Measurements from ENCODE around the gene SH3PXD2A. TPM values are rescaled to one million over a fixed set of nuclear protein-coding genes. Genes with fewer than 3 reads are reported as not detected.
A peak's percentile ranks its signal among the peaks of the same experiment; 100 is the strongest.

Gene SH3PXD2A
- total RNA-seq, 1 experiment from 2014 or later = 6.3 TPM

GRCh38 chr10:103852856-103853255 lies 2.5 kb downstream of the SH3PXD2A start:
- Mint-ChIP-seq H3K4me1 (ENCODE audit: low read depth, unreplicated experiment) (peaks cover 16% of the 10 kb centered on the region), H3K4me3 (ENCODE audit: unreplicated experiment) (no peak overlapping the region), H3K27ac (ENCODE audit: unreplicated experiment) (no peak overlapping the region), H3K36me3 (ENCODE audit: insufficient read depth, unreplicated experiment) (no peaks in the 10 kb centered on the region), H3K9me3 (ENCODE audit: unreplicated experiment) (no peaks in the 10 kb centered on the region), H3K27me3 (ENCODE audit: insufficient read depth, unreplicated experiment) (no peaks in the 10 kb centered on the region)
- TF ChIP-seq CTCF (IDR thresholded peaks at IDR 0.05; ENCODE audit: insufficient read depth in 1 of 2, low read depth in 1 of 2, low read length in 1 of 2, severe bottlenecking in 1 of 2, unreplicated experiment in 1 of 2) = no peak
- Histone ChIP-seq H3K4me3 (ENCODE audit: low read depth, low read length) (no peak overlapping the region), H3K9me3 (no peaks in the 10 kb centered on the region), H3K36me3 (ENCODE audit: control insufficient read depth, insufficient read depth, low read length) (peaks cover 2% of the 10 kb centered on the region; the same call in 1 of the 2 replicates), H3K4me1 (peaks cover 11% of the 10 kb centered on the region), H3K27me3 (replicated peaks; ENCODE audit: control insufficient read depth, insufficient read depth, low read length) (no peaks in the 10 kb centered on the region)
- BruUV-seq (replicated peaks) = TSS peak; percentile 19
- CTCF ChIA-PET = interaction anchor here (1.8 kb wide), 1 partner anchor 140 kb away, joined by 6 read pairs; no protein-coding TSS in a partner anchor
- DNase-seq = no peak
- POLR2A ChIA-PET = no interaction called here
- intact Hi-C loops (cut with micrococcal nuclease; ENCODE audit: unreplicated experiment) = loop anchor here (10.0 kb wide), 1 partner anchor 258 kb away; no protein-coding TSS in a partner anchor

GRCh38 chr10:103852189-103852711 lies 3.1 kb downstream of the SH3PXD2A start:
- H3K4me1 ChIP-seq = peaks cover 11% of the 10 kb centered on the region
- no TSS peak for BruUV-seq (replicated peaks)
- POLR2A ChIA-PET = no interaction called here
- intact Hi-C loops (cut with micrococcal nuclease; ENCODE audit: unreplicated experiment) = loop anchor here (10.0 kb wide), 1 partner anchor 257 kb away; no protein-coding TSS in a partner anchor
- Mint-ChIP-seq H3K27ac (ENCODE audit: unreplicated experiment) (no peak overlapping the region), H3K9me3 (ENCODE audit: unreplicated experiment) (no peaks in the 10 kb centered on the region), H3K27me3 (ENCODE audit: insufficient read depth, unreplicated experiment) (no peaks in the 10 kb centered on the region), H3K4me1 (ENCODE audit: low read depth, unreplicated experiment) (peaks cover 16% of the 10 kb centered on the region), H3K36me3 (ENCODE audit: insufficient read depth, unreplicated experiment) (no peaks in the 10 kb centered on the region), H3K4me3 (ENCODE audit: unreplicated experiment) (no peak overlapping the region)
- H3K9me3 ChIP-seq = no peaks in the 10 kb centered on the region
- DNase-seq = no peak
- CTCF ChIA-PET = interaction anchor here (1.8 kb wide), 1 partner anchor 139 kb away, joined by 6 read pairs; no protein-coding TSS in a partner anchor
- no peak for TF ChIP-seq CTCF (IDR thresholded peaks at IDR 0.05; ENCODE audit: insufficient read depth in 1 of 2, low read depth in 1 of 2, low read length in 1 of 2, severe bottlenecking in 1 of 2, unreplicated experiment in 1 of 2)
- H3K4me3 ChIP-seq (ENCODE audit: low read depth, low read length) = no peak overlapping the region
- no peaks in the 10 kb centered on the region for H3K27me3 ChIP-seq (replicated peaks; ENCODE audit: control insufficient read depth, insufficient read depth, low read length)
- H3K36me3 ChIP-seq (ENCODE audit: control insufficient read depth, insufficient read depth, low read length) = peaks cover 2% of the 10 kb centered on the region; the same call in 1 of the 2 replicates

DNA sequence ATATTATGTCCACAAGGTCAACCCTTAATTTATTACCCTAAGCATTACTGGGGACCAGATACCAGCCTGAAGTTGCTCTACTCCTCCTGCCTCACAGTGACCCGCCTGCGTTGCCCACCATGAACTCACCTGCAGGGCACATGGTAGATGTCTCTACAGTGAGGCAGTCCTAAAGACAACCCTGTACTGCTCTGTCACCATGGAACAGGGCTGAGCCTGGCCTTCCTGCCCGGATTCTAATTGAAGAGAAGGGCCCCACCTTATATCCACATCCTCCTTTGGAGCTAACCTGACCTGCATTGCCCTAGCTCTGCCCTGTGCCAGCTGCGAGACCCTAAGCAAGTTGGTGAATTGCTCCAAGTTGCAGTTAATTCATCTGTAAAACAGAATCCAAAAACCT lies 4.1 kb downstream of the SH3PXD2A start:
- no peaks in the 10 kb centered on the region for H3K27me3 Mint-ChIP-seq (ENCODE audit: insufficient read depth, unreplicated experiment)
- POLR2A ChIA-PET = no interaction called here

More for the DNA sequence above, 4.1 kb downstream of the SH3PXD2A start:
- peaks cover 2% of the 10 kb centered on the region; the same call in 1 of the 2 replicates for H3K36me3 ChIP-seq (ENCODE audit: control insufficient read depth, insufficient read depth, low read length)
- intact Hi-C loops (cut with micrococcal nuclease; ENCODE audit: unreplicated experiment) = loop anchor here (10.0 kb wide), 1 partner anchor 256 kb away; no protein-coding TSS in a partner anchor
- H3K27me3 ChIP-seq (replicated peaks; ENCODE audit: control insufficient read depth, insufficient read depth, low read length) = no peaks in the 10 kb centered on the region
- BruUV-seq (replicated peaks) = no TSS peak
- H3K4me1 Mint-ChIP-seq (ENCODE audit: low read depth, unreplicated experiment) = peaks cover 16% of the 10 kb centered on the region
- TF ChIP-seq CTCF (IDR thresholded peaks at IDR 0.05; ENCODE audit: insufficient read depth in 1 of 2, low read depth in 1 of 2, low read length in 1 of 2, severe bottlenecking in 1 of 2, unreplicated experiment in 1 of 2) = no peak
- no peaks in the 10 kb centered on the region for H3K9me3 Mint-ChIP-seq (ENCODE audit: unreplicated experiment)
- no peak overlapping the region for H3K4me3 Mint-ChIP-seq (ENCODE audit: unreplicated experiment)
- H3K4me1 ChIP-seq = peaks cover 11% of the 10 kb centered on the region
- no peak for DNase-seq
- no peak overlapping the region for H3K4me3 ChIP-seq (ENCODE audit: low read depth, low read length)
- no peaks in the 10 kb centered on the region for H3K36me3 Mint-ChIP-seq (ENCODE audit: insufficient read depth, unreplicated experiment)
- CTCF ChIA-PET = no interaction called here
- no peak overlapping the region for H3K27ac Mint-ChIP-seq (ENCODE audit: unreplicated experiment)
- no peaks in the 10 kb centered on the region for H3K9me3 ChIP-seq

Data from Caco-2 (cell line).